AG08396 (cell line): ENCODE measurements around the gene ARL14.
"Not testable (repeated sequence)": the region's sequence is repeated elsewhere in the genome, so short reads cannot be mapped to it uniquely, and the experiment has no call there.

Experiments used
- DNase-seq: peaks from one replicate; pipeline ENCODE4 v3.0.0; 2012; ENCODE audit warnings: low spot score, mixed read lengths

ARL14 gene

GRCh38 chr3:160677459-160677881 is 510 bp downstream of the ARL14 start:
- no peak for DNase-seq

- no peak for DNase-seq
These were observed 1.4 kb downstream of the ARL14 start for GRCh38 chr3:160678292-160678842.

GRCh38 chr3:160684368-160684740 is 7.4 kb downstream of the ARL14 start:
- no peak for DNase-seq

GRCh38 chr3:160685144-160685766 is 8.3 kb downstream of the ARL14 start:
- no peak for DNase-seq

- DNase-seq: no peak
These were observed 10.1 kb downstream of the ARL14 start for GRCh38 chr3:160686955-160687535.

- no peak for DNase-seq
These were observed 14.2 kb downstream of the ARL14 start for GRCh38 chr3:160691151-160691550.

GRCh38 chr3:160691962-160692361 is 15.0 kb downstream of the ARL14 start:
- DNase-seq: no peak

- DNase-seq: no peak
These were observed 16.2 kb downstream of the ARL14 start for GRCh38 chr3:160693191-160693590.

GRCh38 chr3:160694345-160694744 is 17.4 kb downstream of the ARL14 start:
- no peak for DNase-seq

GRCh38 chr3:160695003-160695402 is 18.0 kb downstream of the ARL14 start:
- no peak for DNase-seq

- no peak for DNase-seq
These were observed 19.0 kb downstream of the ARL14 start for GRCh38 chr3:160695915-160696327.

GRCh38 chr3:160697637-160698380 is 20.8 kb downstream of the ARL14 start:
- DNase-seq: peak; percentile 24

- no peak for DNase-seq
These were observed 21.7 kb downstream of the ARL14 start for GRCh38 chr3:160698599-160699195.

- DNase-seq: no peak
These were observed 24.5 kb downstream of the ARL14 start for GRCh38 chr3:160701490-160701889.

GRCh38 chr3:160702290-160702689 is 25.3 kb downstream of the ARL14 start:
- no peak for DNase-seq

GRCh38 chr3:160703974-160704373 is 27.0 kb downstream of the ARL14 start:
- DNase-seq: no peak

GRCh38 chr3:160707187-160707794 is 30.3 kb downstream of the ARL14 start:
- peak; percentile 32 for DNase-seq

- no peak for DNase-seq
These were observed 32.7 kb downstream of the ARL14 start for GRCh38 chr3:160709477-160710182.

- not testable (repeated sequence) for DNase-seq
These were observed 36.2 kb downstream of the ARL14 start for GRCh38 chr3:160713144-160713543.

GRCh38 chr3:160719710-160720109 is 42.8 kb downstream of the ARL14 start:
- DNase-seq: no peak

GRCh38 chr3:160720123-160720746 is 43.3 kb downstream of the ARL14 start:
- DNase-seq: no peak
